Effector CD8-positive, alpha-beta T cell (primary cell): Measurements from ENCODE around the gene TMEM213.
"Not testable (repeated sequence)": the region's sequence is repeated elsewhere in the genome, so short reads cannot be mapped to it uniquely, and the experiment has no call there.

Experiments
- DNase-seq: peaks from one replicate; lab custom pipeline; 2025; lab: John Stamatoyannopoulos, UW

Gene TMEM213

DNA sequence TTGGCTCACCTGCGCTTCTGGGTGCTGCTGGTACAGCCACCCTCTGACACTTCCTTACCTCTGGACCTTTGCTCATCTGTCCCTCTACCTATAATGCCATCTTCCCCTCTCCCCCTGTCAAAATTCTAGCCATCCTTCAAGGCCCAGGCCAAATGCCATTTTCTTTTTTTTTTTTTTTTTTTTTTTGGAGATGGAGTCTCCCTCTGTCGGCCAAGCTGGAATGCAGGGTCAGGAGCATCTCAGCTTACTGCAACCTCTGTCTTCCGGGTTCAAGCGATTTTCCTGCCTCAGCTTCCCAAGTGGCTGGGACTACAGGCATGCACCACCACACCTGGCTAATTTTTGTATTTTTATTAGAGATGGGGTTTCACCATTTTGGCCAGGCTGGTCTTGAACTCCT is 748 bp upstream of the TMEM213 start:
- DNase-seq, result not testable (repeated sequence)

DNA sequence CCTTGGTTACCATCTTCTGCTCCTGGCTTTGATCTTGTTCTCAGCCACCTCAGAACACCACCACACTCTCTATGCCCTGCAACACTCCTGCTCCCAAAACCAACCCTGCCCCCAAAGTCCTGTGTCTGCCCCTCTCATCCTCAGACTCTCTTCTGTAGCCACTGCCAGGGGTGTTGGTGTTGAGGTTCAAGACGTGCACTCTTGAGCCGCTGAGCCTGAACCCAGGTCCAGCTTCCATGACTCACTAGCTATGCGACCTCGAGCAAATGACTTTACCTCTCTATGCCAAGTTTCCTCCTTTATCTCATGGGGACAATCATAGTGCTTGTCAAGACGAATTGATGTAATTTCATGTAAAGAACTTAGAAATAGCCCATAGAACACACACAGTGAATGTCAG is 1.0 kb downstream of the TMEM213 start:
- DNase-seq, result no peak

DNA sequence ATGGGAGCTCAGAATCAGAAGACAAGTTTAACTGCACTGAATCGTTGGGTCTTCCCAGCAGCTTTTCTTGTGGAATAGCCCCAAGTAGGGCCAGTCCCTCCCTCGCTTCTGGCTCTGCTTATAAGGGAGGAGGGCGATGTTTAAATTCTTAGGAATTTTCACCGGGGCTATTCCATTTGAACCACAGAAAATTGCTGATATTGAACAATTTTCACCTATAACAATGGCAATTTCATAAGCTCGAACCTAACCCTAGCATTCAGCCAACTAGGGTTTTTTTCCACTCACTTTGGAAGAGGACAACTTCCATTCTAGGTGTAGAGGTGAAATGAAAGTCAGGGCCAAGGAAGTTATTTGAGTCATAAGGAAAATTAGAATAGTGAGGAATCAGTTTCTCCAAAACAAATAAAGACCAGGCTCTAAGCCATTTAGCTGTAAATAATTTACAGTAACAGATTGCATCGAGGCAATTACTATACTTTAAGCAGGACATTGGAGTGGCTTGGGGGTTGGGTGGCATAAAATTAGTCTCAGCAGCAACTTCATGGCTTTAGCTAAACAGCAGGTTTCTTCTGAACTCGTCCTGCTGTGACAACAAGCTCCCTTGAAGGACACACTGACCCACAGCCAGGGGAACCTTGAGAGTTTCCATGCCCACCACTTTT is 1.7 kb downstream of the TMEM213 start:
- DNase-seq, result no peak

DNA sequence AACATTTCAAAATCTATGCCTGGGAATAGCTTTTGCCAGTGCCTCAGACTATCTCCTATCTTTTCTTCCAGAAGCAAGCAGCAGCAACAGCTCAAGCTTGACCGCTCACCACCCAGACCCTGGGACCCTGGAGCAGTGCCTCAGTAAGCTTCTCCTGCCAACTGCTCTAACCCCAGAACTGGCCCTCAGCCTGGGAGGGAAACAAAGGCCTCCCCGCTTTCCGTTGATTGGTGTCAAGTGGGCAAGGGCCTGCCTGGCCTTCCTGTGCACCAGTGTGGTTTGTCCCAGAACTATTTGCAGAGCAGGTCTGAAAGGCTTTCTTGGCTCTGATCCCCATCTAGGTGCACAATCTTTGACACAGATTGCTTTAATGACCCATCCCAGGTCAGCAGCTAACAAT is 3.5 kb downstream of the TMEM213 start:
- DNase-seq, result no peak

DNA sequence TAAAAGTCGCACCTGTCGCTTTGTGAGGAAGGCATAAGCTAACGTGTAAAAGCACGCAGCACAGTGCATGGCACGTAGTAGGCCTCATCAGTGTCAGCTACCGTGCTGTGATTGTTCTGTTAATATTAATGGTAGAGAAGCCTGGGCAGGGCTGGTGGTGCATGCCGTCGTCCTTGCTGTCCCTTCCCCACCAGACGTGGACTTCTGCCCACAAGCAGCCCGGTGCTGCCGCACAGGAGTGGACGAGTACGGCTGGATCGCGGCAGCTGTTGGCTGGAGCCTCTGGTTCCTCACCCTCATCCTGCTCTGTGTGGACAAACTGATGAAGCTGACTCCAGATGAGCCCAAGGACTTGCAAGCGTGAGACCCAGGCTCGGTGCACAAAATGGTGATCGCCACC is 4.9 kb downstream of the TMEM213 start:
- DNase-seq, result no peak

DNA sequence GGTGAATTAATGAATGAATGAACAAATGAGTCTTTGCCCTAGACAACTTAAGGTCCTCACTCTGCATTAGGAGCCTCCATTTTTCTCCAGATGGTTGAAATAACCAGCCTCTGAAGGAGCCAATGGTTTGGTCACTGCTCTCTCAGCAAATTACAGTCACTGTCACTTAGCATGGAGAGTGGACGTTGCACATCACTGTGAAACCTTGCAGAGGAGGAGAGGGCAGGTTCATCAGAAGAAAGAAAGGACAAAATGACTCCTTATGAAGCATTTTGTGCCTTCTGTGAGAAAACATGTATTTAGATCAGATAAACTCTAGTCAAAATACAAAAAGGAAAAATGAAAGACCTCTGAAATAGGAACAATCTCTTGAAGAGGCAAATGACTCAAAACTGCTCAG is 6.8 kb downstream of the TMEM213 start:
- DNase-seq, result no peak

DNA sequence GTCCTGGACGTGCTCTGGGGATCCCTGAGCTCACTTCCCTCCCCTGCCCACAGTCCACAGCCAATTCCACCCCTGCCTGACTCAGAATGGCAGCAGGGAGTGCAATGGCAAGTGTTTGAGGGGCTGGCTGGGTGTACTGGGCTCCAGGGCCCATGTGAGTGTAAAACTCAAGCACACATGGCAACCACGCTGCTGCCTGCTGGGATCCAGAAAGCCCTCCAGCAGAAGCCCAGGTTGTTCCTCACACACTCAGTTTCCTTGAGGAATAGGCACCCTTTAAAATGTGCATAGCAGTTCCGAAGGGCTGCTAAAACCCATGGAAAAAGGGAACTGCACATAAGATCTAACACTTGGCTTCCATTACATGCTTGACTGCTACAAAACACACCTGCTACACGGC is 11.6 kb downstream of the TMEM213 start:
- no peak for DNase-seq

DNA sequence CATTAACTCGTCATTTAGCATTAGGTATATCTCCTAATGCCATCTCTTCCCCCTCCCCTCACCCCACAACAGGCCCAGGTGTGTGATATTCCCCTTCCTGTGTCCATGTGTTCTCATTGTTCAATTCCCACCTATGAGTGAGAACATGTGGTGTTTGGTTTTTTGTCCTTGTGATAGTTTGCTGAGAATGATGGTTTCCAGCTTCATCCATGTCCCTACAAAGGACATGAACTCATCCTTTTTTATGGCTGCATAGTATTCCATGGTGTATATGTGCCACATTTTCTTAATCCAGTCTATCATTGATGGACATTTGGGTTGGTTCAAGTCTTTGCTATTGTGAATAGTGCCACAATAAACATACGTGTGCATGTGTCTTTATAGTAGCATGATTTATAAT is 13.5 kb downstream of the TMEM213 start:
- DNase-seq, result not testable (repeated sequence)

DNA sequence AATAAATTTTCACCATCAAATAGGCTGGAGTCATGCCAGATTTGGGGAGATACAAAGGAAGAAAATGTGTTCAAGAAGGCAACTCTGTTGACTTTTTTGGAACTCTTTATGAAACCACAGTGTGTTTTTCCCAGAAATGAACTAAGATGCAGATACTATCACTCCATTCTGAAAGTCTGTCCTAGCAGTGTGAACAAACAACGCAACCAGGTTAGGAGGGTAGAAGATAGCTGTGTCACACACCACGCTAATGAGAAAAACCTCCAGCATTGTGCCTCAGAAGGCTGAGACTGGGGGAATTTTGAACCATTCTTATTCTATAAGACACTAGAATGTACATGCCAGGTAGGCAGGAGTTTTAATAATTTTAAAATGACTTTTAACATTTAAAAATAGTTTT is 16.2 kb downstream of the TMEM213 start:
- DNase-seq, result no peak

DNA sequence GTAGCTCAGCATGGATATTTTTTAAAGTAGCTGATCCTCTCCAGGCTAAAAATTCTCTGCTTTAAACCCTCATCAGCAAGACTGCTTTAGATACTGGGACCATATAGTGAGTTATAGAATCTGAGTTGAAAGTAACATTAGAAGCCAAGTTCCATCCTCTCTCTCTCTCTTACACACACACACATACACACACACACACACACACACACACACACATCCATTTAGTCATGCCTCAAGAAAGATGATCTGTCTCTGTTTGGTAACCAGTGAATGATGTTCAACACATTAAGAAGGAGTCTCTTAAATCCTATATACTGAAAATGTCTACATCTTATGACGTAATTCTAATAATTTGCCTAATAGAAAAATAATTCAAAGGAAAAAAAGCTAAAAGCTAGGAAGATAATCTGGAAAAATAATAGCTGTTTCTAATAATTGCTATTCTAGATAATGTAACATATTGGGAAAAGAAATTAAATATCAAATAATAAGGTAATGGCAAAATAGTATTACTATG is 17.1 kb downstream of the TMEM213 start:
- DNase-seq, result no peak

DNA sequence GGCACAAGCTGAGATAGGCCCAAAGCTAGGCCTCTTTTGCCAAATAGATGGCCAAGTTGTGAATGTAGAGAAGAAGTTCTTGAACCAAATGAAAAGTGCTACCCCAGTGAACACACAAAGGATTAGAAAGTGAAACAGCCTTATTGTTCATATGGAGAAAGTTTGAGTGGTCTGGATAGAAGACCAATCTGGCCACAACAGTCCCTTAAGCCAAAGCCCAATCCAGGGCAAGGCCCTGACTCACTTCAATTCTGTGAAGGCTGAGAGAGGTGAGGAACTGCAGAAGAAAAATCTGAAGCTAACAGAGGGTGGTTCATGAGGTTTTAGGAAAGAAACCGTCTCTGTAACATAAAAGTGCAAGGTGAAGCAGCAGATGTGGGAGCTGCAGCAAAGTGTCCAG is 18.9 kb downstream of the TMEM213 start:
- no peak for DNase-seq

DNA sequence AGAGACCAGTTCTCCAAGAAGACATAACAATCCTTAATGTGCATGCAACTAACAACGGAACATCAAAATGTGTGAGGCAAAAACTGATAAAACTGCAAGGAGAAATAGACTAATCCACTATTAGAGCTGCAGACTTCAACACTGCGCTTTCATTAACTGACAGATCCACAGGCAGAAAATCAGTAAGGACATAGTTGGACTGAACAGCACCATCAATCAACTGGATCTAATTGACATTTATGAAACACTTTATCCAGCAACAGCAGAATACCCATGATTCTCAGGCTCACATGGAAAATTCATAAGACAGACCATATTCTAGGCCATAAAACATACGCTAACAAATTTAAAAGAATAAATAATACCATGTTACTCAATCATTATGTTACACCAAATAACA is 21.8 kb downstream of the TMEM213 start:
- no peak for DNase-seq

DNA sequence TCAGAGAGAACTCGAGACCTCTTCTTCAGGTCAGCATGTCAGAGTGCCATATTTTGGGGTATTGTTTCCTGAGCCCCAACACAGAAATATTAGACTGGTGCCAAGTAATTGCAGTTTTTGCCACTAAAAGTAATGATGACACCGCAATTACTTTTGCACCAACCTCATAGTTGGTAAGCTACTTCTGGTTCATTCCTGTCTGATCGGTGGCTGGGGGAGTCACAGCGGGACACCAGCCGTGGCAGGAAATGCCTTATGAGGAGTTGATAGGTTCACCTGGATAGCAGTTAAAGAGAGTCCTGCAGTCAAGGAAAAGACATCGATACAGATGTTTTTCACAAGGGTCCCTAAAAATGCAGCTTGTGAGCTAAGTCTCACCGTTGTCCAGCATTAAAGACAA is 24.1 kb downstream of the TMEM213 start:
- DNase-seq, result no peak

DNA sequence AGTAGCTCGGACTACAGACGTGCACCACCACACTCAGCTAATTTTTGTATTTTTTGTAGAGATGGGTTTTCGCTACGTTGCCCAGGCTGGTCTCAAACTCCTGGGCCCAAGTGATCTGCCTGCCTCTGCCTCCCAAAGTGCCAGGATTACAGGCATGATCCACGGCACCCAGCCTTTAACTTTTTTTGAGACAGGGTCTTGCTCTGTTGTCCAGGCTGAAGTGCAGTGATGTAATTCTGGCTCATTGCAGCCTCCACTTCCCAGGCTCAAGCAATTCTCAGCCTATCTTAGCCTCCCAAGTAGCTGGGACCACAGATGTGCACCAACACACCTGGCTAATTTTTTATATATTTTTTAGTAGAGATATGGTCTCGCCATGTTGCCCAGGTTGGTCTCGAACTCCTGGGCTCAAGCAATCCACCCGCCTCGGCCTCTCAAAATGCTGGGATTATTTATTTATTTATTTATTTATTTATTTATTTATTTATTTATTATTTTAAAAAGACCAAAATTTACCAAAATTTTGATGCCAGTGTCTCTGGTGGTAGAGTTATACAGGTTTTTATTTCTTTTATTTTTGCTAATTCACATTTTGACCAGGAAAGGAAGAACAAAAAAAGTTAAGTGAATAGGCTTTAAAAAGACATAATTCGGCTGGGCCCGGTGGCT is 25.2 kb downstream of the TMEM213 start:
- DNase-seq, result no peak

DNA sequence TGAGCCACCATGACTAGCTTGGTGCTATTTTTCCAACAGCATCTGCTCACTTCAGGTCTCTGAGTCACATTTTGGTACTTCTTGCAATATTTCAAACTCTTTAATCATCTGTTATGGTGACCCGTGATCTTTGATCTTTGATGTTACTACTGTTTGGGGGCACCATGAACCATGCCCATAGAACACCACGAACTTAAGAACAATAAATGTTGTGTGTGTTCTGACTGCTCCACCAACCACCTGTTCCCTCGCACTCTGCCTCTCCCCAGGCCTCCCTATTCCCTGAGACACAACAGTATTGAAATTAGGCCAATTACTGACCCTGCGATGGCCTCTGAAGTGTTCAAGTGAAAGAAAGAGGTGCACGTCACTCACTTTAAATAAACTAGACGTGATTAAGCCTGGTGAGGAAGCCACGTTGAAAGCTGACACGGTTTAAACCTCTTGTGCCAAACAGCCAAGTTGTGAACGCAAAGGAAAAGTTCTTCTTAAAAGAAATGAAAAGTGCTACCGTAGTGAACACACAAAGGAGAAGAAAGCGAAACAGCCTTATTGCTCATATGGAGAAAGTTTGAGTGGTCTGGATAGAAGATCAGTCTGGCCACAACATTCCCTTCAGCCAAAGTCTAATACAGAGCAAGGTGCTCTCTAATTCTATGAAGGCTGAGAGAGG is 27.4 kb downstream of the TMEM213 start:
- DNase-seq, result no peak

DNA sequence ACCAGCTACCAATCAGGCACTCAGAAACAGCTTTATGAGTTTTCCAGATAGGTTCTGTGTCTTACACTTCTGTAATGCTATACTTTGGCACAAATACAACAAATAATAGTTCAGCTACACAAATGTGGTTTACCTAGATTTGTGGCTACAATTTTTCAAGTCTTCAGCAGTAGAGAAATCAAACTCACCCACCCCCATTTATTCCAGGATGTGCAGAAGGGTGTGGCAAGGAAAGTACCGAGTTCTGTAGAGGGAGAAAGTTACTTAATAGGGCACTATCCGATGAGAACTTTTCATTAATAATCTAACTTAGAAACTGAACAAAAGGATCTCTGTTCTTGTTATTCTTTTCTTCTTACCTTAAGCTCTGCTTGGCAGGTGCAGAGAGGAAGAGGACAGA is 30.5 kb downstream of the TMEM213 start:
- DNase-seq, result no peak

DNA sequence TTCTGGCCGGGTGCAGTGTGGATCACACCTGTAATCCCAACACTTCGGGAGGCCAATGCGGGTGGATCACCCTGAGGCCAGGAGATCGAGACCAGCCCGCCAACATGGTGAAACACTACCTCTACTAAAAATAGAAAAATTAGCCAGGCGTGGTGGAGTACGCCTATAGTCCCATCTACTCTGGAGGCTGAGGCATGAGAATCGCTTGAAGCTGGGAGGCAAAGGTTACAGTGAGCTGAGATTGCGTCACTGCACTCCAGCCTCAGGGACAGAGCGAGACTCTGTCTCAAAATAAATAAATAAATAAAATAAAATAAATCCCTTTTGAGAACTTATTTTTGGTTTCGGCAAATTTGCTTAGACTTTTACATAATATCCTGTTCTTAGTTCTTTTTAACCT is 31.5 kb downstream of the TMEM213 start:
- DNase-seq, result no peak

DNA sequence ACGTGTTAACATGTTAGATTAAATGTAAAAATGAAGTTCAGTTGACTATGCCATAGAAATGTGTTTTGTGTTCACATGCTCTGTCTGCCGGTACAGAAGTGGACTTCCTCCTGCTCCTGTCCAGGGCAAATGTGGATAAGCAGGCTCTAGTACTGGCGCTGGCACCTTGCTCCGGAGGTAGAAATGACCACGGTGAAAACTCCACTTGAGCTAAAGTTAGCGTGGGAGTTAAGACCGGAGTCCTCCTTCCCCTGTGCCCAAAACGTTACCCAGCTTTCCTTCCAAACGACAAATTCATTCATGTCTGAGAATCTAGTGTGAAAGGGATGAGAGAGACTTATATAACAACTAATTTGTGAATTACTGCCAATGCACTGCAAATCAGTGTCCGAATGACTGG is 35.2 kb downstream of the TMEM213 start:
- DNase-seq, result no peak

DNA sequence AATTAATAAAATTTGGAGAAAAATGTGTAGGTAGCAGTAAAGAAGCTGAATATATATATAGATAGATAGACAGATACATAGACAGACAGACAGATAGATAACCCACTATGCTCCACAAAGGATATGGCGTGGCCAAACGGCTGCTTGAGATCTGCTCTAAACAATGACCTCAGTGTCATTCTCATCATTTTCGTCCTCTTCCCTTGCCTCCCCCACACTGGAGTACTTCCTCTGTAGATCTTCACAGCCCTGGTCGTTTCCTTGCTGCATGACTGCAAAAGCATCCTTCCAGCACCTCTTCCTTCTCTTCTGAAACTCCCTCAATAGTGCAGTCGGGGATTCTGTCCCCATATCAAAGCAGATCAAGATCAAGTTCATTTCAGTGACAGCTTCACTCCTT is 35.8 kb downstream of the TMEM213 start:
- no peak for DNase-seq

DNA sequence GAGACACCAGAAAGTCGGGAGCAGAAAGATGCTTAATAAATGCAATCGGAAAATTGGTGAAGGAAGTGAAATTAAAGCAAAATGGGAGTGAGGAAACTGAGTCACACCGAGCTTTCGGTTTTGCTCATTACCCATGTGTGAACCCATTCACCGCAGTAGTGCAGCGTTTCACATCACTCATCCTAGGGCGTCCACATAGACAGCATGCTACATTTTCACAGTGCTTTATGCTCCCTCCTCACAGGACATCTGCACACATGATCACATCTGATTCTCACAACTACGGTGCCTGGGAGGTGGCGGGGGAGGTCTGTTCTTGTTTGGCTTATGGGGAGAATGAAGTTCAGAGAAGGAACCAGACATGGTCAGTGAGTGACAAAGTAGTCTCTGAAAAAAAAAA is 36.8 kb downstream of the TMEM213 start:
- DNase-seq, result no peak

DNA sequence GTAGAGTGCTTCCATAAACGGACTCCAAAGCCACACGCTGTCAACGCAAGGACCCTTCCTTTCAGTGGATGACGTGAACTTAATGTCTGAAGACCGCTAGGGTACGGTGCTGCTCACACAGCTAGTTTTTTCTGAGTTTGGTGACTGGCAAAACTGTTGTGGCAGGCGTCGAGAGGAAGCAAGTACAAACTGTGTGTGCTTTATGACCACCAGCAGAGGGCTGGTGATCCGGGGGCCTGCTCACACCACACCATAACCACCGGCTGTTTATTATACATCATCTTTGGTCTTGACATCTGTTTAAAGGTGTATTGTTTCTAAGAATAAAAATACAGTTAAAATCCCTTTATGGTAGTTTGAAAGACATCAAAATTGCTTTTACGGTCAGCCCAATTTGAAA is 37.3 kb downstream of the TMEM213 start:
- no peak for DNase-seq

DNA sequence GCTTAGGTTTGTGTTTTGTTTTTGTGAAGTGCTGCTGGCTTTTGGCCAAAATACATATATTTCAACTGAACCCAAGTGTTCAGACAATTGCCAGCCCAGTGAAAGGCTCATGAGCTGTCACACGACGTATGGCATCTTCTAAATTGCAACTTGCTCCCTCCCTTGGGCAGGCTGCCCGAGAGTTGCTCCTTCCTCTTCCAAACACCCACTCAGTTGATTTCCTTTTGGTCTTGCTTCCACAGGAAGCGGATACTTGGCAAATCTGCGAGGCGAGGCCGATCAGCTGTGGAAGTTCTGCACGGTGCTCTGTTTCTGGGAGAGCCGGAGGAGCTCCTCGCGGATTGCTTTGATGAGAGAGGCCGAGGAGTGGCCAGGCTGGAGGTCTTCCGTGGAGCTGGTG is 39.8 kb downstream of the TMEM213 start:
- no peak for DNase-seq

DNA sequence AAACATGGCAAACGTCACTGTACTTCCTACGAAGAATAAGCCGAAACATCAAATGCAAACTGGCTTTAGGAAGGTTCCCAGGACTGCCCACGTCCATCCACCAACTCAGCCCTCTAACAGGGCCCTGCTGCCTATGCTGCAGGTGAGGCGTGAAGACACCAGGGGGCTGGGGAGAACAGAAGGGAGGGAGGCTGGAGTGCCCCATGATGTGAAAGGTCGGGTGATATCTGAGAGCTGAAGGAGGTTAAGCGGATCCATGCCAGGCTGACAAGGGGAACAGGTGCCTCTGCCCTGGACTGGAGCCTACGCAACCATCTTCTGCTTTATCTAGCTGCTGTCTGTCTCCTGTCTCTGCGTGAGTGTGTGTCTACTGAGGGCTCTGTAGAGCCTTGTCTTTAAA is 40.4 kb downstream of the TMEM213 start:
- no peak for DNase-seq
